GM12891 (cell line): Measurements from ENCODE around the gene CLIC3.

Source experiments
- DNase-seq: peaks from one replicate; pipeline ENCODE4 v3.0.0; 2011; ENCODE audit warnings: low spot score; ENCODE audit not compliant: insufficient read length
- FAIRE-seq: peaks from 2 replicates; lab custom pipeline; 2011; peaks lifted over from hg19 to GRCh38; lab: Jason Lieb, UNC
- PAX5 ChIP-seq: IDR thresholded peaks from 2 replicates; pipeline ENCODE4 v1.6.1; 2011; ENCODE audit warnings: low read length, moderate library complexity, mild to moderate bottlenecking; ENCODE audit not compliant: insufficient read depth, severe bottlenecking
- POLR2A ChIP-seq: IDR thresholded peaks from 2 replicates; pipeline ENCODE4 v1.6.1; 2011; ENCODE audit warnings: low read depth, low read length, control low read depth
- POLR2AphosphoS5 ChIP-seq: IDR thresholded peaks from 2 replicates; pipeline ENCODE4 v1.6.1; 2011; ENCODE audit warnings: low read depth, low read length, control low read depth
- POU2F2 ChIP-seq: IDR thresholded peaks from 2 replicates; pipeline ENCODE4 v1.6.1; 2011; ENCODE audit warnings: low read depth, mild to moderate bottlenecking, control low read depth, low read length, moderate library complexity
- SPI1 ChIP-seq: IDR thresholded peaks from 2 replicates; pipeline ENCODE4 v1.6.1; 2011; ENCODE audit warnings: low read depth, low read length, control low read depth
- TAF1 ChIP-seq: IDR thresholded peaks from 2 replicates; pipeline ENCODE4 v1.6.1; 2011; ENCODE audit warnings: low read depth, low read length, control low read depth

The CLIC3 gene

DNA sequence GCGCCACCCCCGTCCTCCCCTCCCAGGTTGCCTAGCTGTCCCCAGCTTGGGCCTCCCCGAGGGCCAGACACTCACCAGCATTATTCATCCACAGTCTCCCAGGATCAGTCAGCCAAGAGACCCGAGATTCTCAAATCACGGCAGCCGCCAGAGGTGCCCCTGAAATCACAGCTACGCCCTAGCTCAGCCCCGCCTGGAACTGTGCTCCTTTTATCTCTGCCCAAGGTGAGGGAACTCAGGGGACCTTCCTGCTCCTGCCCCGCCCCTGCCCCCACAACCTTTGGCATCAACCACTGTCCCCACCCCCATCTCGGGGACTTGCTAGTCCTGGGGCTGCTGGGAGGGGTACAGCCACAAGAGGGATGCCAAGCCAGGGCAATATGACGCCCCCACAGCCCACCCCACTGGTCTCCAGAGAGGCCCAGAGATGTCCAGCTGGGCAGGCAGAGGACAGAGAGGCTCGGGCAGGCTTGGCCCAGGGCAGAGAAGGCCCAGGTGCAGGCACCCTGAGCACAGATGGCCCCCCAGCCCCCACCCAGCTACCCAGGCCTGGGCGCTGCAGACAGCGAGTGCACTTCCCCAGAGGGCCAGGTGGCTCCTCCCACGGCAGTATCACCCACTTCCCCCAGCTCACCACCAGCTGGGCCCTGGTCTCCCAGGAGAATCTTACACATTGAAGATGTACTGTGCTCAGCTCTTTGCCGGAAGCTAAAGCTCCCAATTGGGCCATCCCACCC, 35.7 kb upstream of the CLIC3 start, which contains the start of gene FUT7:
Gene FUT7, minus strand, starts transcription at position 185 of the 737 bp plus-strand sequence. Its CDS starts 97 bp downstream, at position 88.
- no peak for DNase-seq
- FAIRE-seq, result peak; percentile 20
- TF ChIP-seq POLR2AphosphoS5 (no peak), PAX5 (no peak), POU2F2 (no peak), POLR2A (no peak), TAF1 (no peak), SPI1 (no peak; the same call in 1 of the 2 replicates)

- no peak for DNase-seq
- FAIRE-seq, result peak; percentile 84
- no peak for TF ChIP-seq SPI1
- TF ChIP-seq POLR2A, result no peak
- no peak for TF ChIP-seq POU2F2
- TF ChIP-seq TAF1, result no peak
- no peak for TF ChIP-seq POLR2AphosphoS5
- TF ChIP-seq PAX5, result no peak
These were observed 34.5 kb upstream of the CLIC3 start for GRCh38 chr9:137030538-137031527.

DNA sequence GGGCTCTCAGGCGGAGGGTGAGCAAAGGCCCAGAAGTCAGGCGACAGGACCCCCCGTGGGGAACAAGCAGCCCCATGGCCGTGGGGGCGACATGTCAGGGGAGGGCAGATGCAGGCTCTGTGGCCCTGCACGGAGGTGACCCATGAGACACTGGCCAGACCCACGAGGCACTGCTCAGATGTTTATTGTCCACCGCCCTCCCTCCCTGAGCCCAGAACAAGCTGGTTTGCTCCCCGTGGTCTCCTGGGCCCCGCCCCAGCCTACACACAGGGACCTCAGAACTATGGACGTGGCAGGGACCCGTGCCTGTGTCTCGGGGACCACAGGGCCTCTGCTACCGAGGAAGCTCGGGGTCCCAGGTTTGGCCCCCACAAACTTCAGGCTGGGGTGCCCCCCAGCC, 33.6 kb upstream of the CLIC3 start:
- no peak for FAIRE-seq
- DNase-seq, result no peak
- no peak for TF ChIP-seq TAF1
- TF ChIP-seq POU2F2, result no peak
- TF ChIP-seq POLR2AphosphoS5, result no peak
- TF ChIP-seq SPI1, result no peak
- no peak for TF ChIP-seq PAX5
- no peak for TF ChIP-seq POLR2A

- DNase-seq (peak; percentile 75), FAIRE-seq (peak; percentile 89)
These were observed 32.9 kb upstream of the CLIC3 start for GRCh38 chr9:137029058-137029936.

DNA sequence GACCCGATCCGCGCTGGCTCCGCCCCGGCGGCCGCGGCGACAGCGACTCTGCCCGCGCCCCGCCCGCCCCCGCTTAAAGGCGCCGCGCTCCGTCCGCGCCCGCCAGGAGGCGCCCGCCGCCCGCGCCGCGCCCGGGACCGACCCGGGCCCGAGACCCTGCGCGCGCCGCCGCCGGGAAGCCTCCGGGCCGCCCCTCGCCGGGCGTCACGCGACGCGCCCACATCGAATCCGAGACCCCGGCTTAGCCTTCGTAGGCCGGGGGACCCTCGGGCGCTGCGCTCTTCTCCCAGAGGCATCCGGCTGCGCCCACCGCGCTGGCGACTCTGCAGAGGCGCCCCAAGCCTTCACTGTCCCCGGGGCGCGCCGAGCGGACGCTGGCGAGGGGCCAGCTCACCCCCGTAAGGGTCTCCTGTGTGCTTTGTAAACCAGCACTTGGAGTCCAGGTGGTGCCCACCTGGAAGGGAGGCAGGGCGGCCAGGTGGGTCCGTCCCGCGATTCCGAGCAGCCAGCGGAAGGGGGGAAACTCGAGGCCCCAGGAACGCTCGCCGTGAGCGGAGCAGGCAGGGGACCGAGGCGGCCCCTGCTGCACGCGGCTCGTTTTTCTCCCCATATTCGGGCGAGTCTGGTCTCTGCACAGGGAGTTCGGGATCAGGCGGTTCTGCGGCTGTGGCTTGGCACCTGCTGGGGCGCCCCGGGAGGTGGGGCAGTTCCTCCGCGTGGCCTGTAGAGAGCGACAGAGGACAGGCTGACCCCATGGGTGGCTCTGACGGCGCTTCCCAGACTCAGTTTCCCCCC, 32.1 kb upstream of the CLIC3 start:
- TF ChIP-seq SPI1 (no peak), POU2F2 (no peak), PAX5 (no peak), POLR2A (no peak), POLR2AphosphoS5 (no peak), TAF1 (no peak)
- FAIRE-seq (peak; percentile 88), DNase-seq (peak; percentile 70)

More at GRCh38 chr9:137029058-137029936, 32.9 kb upstream of the CLIC3 start:
- TF ChIP-seq TAF1 (no peak), POLR2AphosphoS5 (no peak), PAX5 (no peak), POLR2A (no peak), POU2F2 (no peak), SPI1 (no peak)

DNA sequence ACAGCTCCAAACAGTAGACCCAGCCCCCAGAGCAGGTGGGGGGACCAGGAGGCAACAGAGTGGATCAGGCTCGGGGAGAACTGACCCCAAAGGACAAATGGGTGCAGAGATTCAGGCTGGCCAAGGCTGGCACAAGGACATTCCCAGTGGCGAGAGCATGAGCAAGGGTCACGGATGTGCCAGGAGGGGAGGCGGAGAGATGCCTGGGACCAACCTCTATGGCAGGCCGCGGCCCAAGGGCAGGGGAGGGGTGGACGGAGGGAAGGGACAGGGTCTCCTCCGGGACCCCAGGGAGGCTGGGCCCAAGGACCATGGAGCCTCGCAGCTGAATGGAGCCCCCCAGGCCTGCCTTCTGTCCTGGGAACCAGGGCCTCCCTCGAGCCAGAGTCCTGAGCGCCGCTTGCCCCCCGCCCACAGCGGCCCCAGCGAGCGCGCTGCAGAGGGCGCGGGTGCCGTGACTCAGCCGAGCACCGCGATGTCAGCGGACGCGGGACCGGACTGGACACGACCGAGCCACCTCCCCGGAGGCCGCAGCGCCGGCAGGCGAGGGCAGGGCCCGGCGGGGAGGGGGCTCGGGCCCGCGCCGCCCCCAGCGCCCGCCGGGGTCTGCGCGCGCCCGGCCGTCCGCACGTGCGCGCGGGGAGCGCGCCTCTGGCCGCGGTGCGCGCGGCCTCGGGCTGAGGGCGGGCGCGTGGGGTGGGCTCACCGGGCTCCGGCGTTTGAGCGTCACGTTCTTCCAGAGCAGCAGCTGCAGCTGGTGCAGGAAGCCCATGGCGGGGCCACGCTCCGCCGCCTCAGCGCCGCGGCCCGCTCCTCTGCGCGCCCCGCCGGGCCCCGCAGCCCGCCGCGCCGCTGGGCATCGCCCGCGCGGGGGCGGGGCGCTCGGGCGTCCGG, 31.2 kb upstream of the CLIC3 start, which contains the start of gene ABCA2:
Gene ABCA2, minus strand, starts transcription at position 869 of the 894 bp plus-strand sequence. Its CDS starts 97 bp downstream, at position 772.
- TF ChIP-seq PAX5, result peak; percentile 13
- no peak for TF ChIP-seq POU2F2
- DNase-seq, result no peak
- FAIRE-seq, result peak; percentile 66

GRCh38 chr9:137026828-137027227, 30.5 kb upstream of the CLIC3 start:
- DNase-seq, result no peak
- no peak for FAIRE-seq
- TF ChIP-seq POLR2A (no peak), PAX5 (no peak), TAF1 (no peak), POLR2AphosphoS5 (no peak), POU2F2 (no peak)
